GM12892 (cell line): ENCODE results near the gene FSTL4.

ENCODE experiments used
- DNase-seq: peaks from one replicate; pipeline ENCODE4 v3.0.0; 2011; ENCODE audit not compliant: insufficient read length
- FAIRE-seq: peaks from 2 replicates; lab custom pipeline; 2011; peaks lifted over from hg19 to GRCh38; lab: Jason Lieb, UNC
- POLR2A ChIP-seq: IDR thresholded peaks from 2 replicates; pipeline ENCODE4 v1.6.1; 2011; ENCODE audit warnings: low read depth, low read length, control low read depth
- POLR2AphosphoS5 ChIP-seq: IDR thresholded peaks from 2 replicates; pipeline ENCODE4 v1.6.1; 2011; ENCODE audit warnings: low read depth, low read length, control low read depth
- TAF1 ChIP-seq: IDR thresholded peaks from 2 replicates; pipeline ENCODE4 v1.6.1; 2011; ENCODE audit warnings: low read depth, mild to moderate bottlenecking, control low read depth, low read length, borderline replicate concordance

The FSTL4 gene

GRCh38 chr5:133367984-133368383 is 244.4 kb downstream of the FSTL4 start:
- DNase-seq (no peak), FAIRE-seq (no peak)
- no peak for TF ChIP-seq POLR2AphosphoS5
- no peak for TF ChIP-seq TAF1
- no peak for TF ChIP-seq POLR2A

- TF ChIP-seq POLR2AphosphoS5 (no peak), TAF1 (no peak), POLR2A (no peak)
- FAIRE-seq (no peak), DNase-seq (no peak)
These were observed 245.1 kb downstream of the FSTL4 start for GRCh38 chr5:133367071-133367786.

GRCh38 chr5:133366438-133366837 is 245.9 kb downstream of the FSTL4 start:
- no peak for FAIRE-seq
- TF ChIP-seq POLR2A (no peak), POLR2AphosphoS5 (no peak), TAF1 (no peak)
- DNase-seq = no peak

- DNase-seq (no peak), FAIRE-seq (no peak)
- TF ChIP-seq POLR2A (no peak), TAF1 (no peak), POLR2AphosphoS5 (no peak)
These were observed 246.6 kb downstream of the FSTL4 start for GRCh38 chr5:133365738-133366137.

GRCh38 chr5:133364936-133365707 is 247.2 kb downstream of the FSTL4 start:
- TF ChIP-seq TAF1 (no peak), POLR2AphosphoS5 (no peak), POLR2A (no peak)
- no peak for DNase-seq
- no peak for FAIRE-seq

- FAIRE-seq (no peak), DNase-seq (no peak)
- TF ChIP-seq TAF1 (no peak), POLR2AphosphoS5 (no peak), POLR2A (no peak)
These were observed 248.3 kb downstream of the FSTL4 start for GRCh38 chr5:133363807-133364587.

- FAIRE-seq (no peak), DNase-seq (no peak)
- TF ChIP-seq POLR2A (no peak), TAF1 (no peak), POLR2AphosphoS5 (no peak)
These were observed 249.9 kb downstream of the FSTL4 start for GRCh38 chr5:133362438-133362837.

GRCh38 chr5:133361922-133362321 is 250.4 kb downstream of the FSTL4 start:
- FAIRE-seq (no peak), DNase-seq (no peak)
- no peak for TF ChIP-seq POLR2A
- no peak for TF ChIP-seq TAF1
- TF ChIP-seq POLR2AphosphoS5 = no peak

GRCh38 chr5:133360693-133361472 is 251.5 kb downstream of the FSTL4 start:
- FAIRE-seq (no peak), DNase-seq (no peak)
- TF ChIP-seq POLR2A = no peak
- TF ChIP-seq TAF1 = no peak
- no peak for TF ChIP-seq POLR2AphosphoS5

- DNase-seq = no peak
- FAIRE-seq = no peak
- TF ChIP-seq TAF1 (no peak), POLR2AphosphoS5 (no peak), POLR2A (no peak)
These were observed 252.5 kb downstream of the FSTL4 start for GRCh38 chr5:133359861-133360260.
